GM21423 (cell line): ENCODE data around the gene OVOL3.

ENCODE experiments used
- ATAC-seq: cut with Tn5 transposase; IDR thresholded peaks from one replicate; pipeline ENCODE4 v1.9.1; 2021; ENCODE audit warnings: mild to moderate bottlenecking, moderate library complexity; ENCODE audit not compliant: unreplicated experiment

OVOL3 gene

GRCh38 chr19:36099166-36099785 is 11.7 kb upstream of the OVOL3 start:
- ATAC-seq: no peak

GRCh38 chr19:36100476-36100875 is 10.5 kb upstream of the OVOL3 start:
- no peak for ATAC-seq

GRCh38 chr19:36101550-36102327 is 9.2 kb upstream of the OVOL3 start:
- no peak for ATAC-seq

- no peak for ATAC-seq
Observed at GRCh38 chr19:36103040-36103626, 7.8 kb upstream of the OVOL3 start.

- ATAC-seq: no peak
Observed at GRCh38 chr19:36103842-36104552, 6.9 kb upstream of the OVOL3 start.

GRCh38 chr19:36106441-36106840 is 4.5 kb upstream of the OVOL3 start:
- no peak for ATAC-seq

- ATAC-seq: no peak
Observed at GRCh38 chr19:36106991-36107390, 4.0 kb upstream of the OVOL3 start.

- no peak for ATAC-seq
Observed at GRCh38 chr19:36108684-36109083, 2.3 kb upstream of the OVOL3 start.

GRCh38 chr19:36111200-36111539 is 227 bp downstream of the OVOL3 start:
- no peak for ATAC-seq

- ATAC-seq: no peak
Observed at GRCh38 chr19:36112678-36113077, 1.7 kb downstream of the OVOL3 start.

GRCh38 chr19:36113425-36113824 is 2.5 kb downstream of the OVOL3 start:
- ATAC-seq: no peak

GRCh38 chr19:36113894-36114720 is 3.2 kb downstream of the OVOL3 start:
- ATAC-seq: no peak

- peak; percentile 73 for ATAC-seq
Observed at GRCh38 chr19:36114721-36115452, 3.9 kb downstream of the OVOL3 start, which contains the start of gene POLR2I. Gene POLR2I (minus strand): TSS chr19:36114875. CDS start chr19:36114856, 19 bp downstream.

GRCh38 chr19:36115453-36116343 is 4.8 kb downstream of the OVOL3 start, which contains the start of gene TBCB:
Gene TBCB (plus strand): TSS chr19:36115468. CDS start chr19:36115561, 93 bp downstream.
- ATAC-seq: no peak

- ATAC-seq: no peak
Observed at GRCh38 chr19:36116344-36116637, 5.3 kb downstream of the OVOL3 start.

- no peak for ATAC-seq
Observed at GRCh38 chr19:36120092-36120983, 9.4 kb downstream of the OVOL3 start.

GRCh38 chr19:36120984-36121358 is 10.0 kb downstream of the OVOL3 start:
- no peak for ATAC-seq

- no peak for ATAC-seq
Observed at GRCh38 chr19:36121486-36122124, 10.7 kb downstream of the OVOL3 start.
